ENCODE measurements around the gene UBE2QL1. TPM values are rescaled to one million over a fixed set of nuclear protein-coding genes. Genes with fewer than 3 reads are reported as not detected.
A peak's percentile ranks its signal among the peaks of the same experiment; 100 is the strongest.

UBE2QL1 gene
- total and polyA plus RNA-seq, 2 donors from 2014 or later = 0.31 to 4.8 TPM

GRCh38 chr5:6448141-6448491 is 543 bp upstream of the UBE2QL1 start:
- Histone ChIP-seq H3K9ac (ENCODE audit: low read length in 3 of 3) (peak overlapping the region in 1 of 3 donors; percentile 21), H3K27me3 (ENCODE audit: control insufficient read depth, insufficient read depth, low read length) (peaks cover 32% of the 10 kb centered on the region), H3K4me1 (ENCODE audit: control insufficient read depth in 2 of 3, insufficient read depth in 2 of 3, low read depth in 1 of 3, low read length in 3 of 3) (peaks cover 0 to 7% (median 0%) of the 10 kb centered on the region in 3 donors), H3K4me3 (ENCODE audit: low read length in 3 of 3) (peak overlapping the region in 1 of 3 donors; percentile 28), H3K27ac (ENCODE audit: low read depth in 2 of 2, low read length in 2 of 2) (no peak overlapping the region), H3K36me3 (ENCODE audit: control insufficient read depth in 2 of 3, insufficient read depth in 3 of 3, low read length in 3 of 3) (no peaks in the 10 kb centered on the region), H3K9me3 (ENCODE audit: control insufficient read depth in 2 of 3, insufficient read depth in 1 of 3, low read length in 3 of 3) (peaks cover 0 to 2% (median 0%) of the 10 kb centered on the region in 3 donors)
- intact Hi-C loops (cut with DNase I) = no loop called here
- FAIRE-seq (no peak), DNase-seq (no peak)
- no peak for TF ChIP-seq CTCF (IDR thresholded peaks at IDR 0.05; ENCODE audit: borderline replicate concordance, extremely low read depth, insufficient read depth)

GRCh38 chr5:6449465-6450158 is 953 bp downstream of the UBE2QL1 start:
- H3K36me3 ChIP-seq (ENCODE audit: control insufficient read depth in 2 of 3, insufficient read depth in 3 of 3, low read length in 3 of 3) = no peaks in the 10 kb centered on the region
- DNase-seq (no peak), FAIRE-seq (no peak)
- no peak overlapping the region for H3K9ac ChIP-seq (ENCODE audit: low read length in 3 of 3)
- peak overlapping the region in 2 of 3 donors; percentile 18 to 57 for H3K4me3 ChIP-seq (ENCODE audit: low read length in 3 of 3)
- peaks cover 32% of the 10 kb centered on the region for H3K27me3 ChIP-seq (ENCODE audit: control insufficient read depth, insufficient read depth, low read length)
- H3K4me1 ChIP-seq (ENCODE audit: control insufficient read depth in 2 of 3, insufficient read depth in 2 of 3, low read depth in 1 of 3, low read length in 3 of 3) = peaks cover 0 to 7% (median 0%) of the 10 kb centered on the region in 3 donors
- no peak for TF ChIP-seq CTCF (IDR thresholded peaks at IDR 0.05; ENCODE audit: borderline replicate concordance, extremely low read depth, insufficient read depth)
- intact Hi-C loops (cut with DNase I) = no loop called here
- H3K9me3 ChIP-seq (ENCODE audit: control insufficient read depth in 2 of 3, insufficient read depth in 1 of 3, low read length in 3 of 3) = peaks cover 0 to 2% (median 0%) of the 10 kb centered on the region in 3 donors
- H3K27ac ChIP-seq (ENCODE audit: low read depth in 2 of 2, low read length in 2 of 2) = no peak overlapping the region

GRCh38 chr5:6450319-6450833 is 1.7 kb downstream of the UBE2QL1 start:
- peaks cover 32% of the 10 kb centered on the region for H3K27me3 ChIP-seq (ENCODE audit: control insufficient read depth, insufficient read depth, low read length)
- no peaks in the 10 kb centered on the region for H3K36me3 ChIP-seq (ENCODE audit: control insufficient read depth in 2 of 3, insufficient read depth in 3 of 3, low read length in 3 of 3)
- FAIRE-seq = no peak
- H3K4me1 ChIP-seq (ENCODE audit: control insufficient read depth in 2 of 3, insufficient read depth in 2 of 3, low read depth in 1 of 3, low read length in 3 of 3) = peaks cover 0 to 7% (median 0%) of the 10 kb centered on the region in 3 donors
- peaks cover 0 to 2% (median 0%) of the 10 kb centered on the region in 3 donors for H3K9me3 ChIP-seq (ENCODE audit: control insufficient read depth in 2 of 3, insufficient read depth in 1 of 3, low read length in 3 of 3)
- no peak for DNase-seq
- H3K9ac ChIP-seq (ENCODE audit: low read length in 3 of 3) = no peak overlapping the region
- no peak overlapping the region for H3K27ac ChIP-seq (ENCODE audit: low read depth in 2 of 2, low read length in 2 of 2)
- no peak for TF ChIP-seq CTCF (IDR thresholded peaks at IDR 0.05; ENCODE audit: borderline replicate concordance, extremely low read depth, insufficient read depth)
- H3K4me3 ChIP-seq (ENCODE audit: low read length in 3 of 3) = no peak overlapping the region
- intact Hi-C loops (cut with DNase I) = no loop called here
